H1 (cell line): ENCODE measurements around the gene TNN. TPM values are rescaled to one million over a fixed set of nuclear protein-coding genes. Genes with fewer than 3 reads are reported as not detected.

Experiments used
- CTCF ChIA-PET: fragments of 300-600 bp; sonication (Branson Sonifier 250); formaldehyde crosslinking; loops from one replicate; lab custom pipeline; 2021; ENCODE audit not compliant: partially characterized antibody; lab: Charles Lee
- POLR2A ChIA-PET: fragments of 300-600 bp; sonication (Branson Sonifier 250); formaldehyde crosslinking; loops from one replicate; lab custom pipeline; 2021; ENCODE audit warnings: inconsistent platforms; ENCODE audit not compliant: partially characterized antibody; lab: Charles Lee
- DNase-seq, 2 experiments: peaks; one replicate each; pipeline versions ENCODE4 v3.0.0 to v3.0.0-alpha.2; 2010 to 2022; ENCODE audit warnings: low spot score in 2 of 2, low read depth in 1 of 2, mixed read lengths in 1 of 2
- FAIRE-seq: peaks from 2 replicates; lab custom pipeline; 2011; peaks lifted over from hg19 to GRCh38; lab: Jason Lieb, UNC
- H2AFZ ChIP-seq: 2 replicates; pipeline ENCODE4 v1.8.1; 2012; ENCODE audit warnings: low read length, inconsistent platforms
- H2AK5ac ChIP-seq: 2 replicates; pipeline ENCODE4 v1.6.1; 2013; ENCODE audit warnings: low read depth, low read length
- H2BK120ac ChIP-seq: replicated peaks from 2 replicates; pipeline ENCODE3; 2013; ENCODE audit warnings: low read depth, low read length, inconsistent platforms
- H2BK12ac ChIP-seq: 2 replicates; pipeline ENCODE4 v1.6.1; 2013; ENCODE audit warnings: low read depth, low read length
- H2BK15ac ChIP-seq: 2 replicates; pipeline ENCODE4 v1.6.1; 2013; ENCODE audit warnings: low read length
- H2BK20ac ChIP-seq: 2 replicates; pipeline ENCODE4 v1.6.1; 2013; ENCODE audit warnings: low read length
- H2BK5ac ChIP-seq: 2 replicates; pipeline ENCODE4 v1.6.1; 2013; ENCODE audit warnings: low read depth, low read length
- H3K14ac ChIP-seq: 2 replicates; pipeline ENCODE4 v1.6.1; 2013; ENCODE audit warnings: inconsistent platforms; ENCODE audit not compliant: insufficient read length
- H3K18ac ChIP-seq: 2 replicates; pipeline ENCODE4 v1.6.1; 2013; ENCODE audit warnings: low read length; ENCODE audit errors: extremely low read depth
- H3K23ac ChIP-seq: 2 replicates; pipeline ENCODE4 v1.6.1; 2013; ENCODE audit warnings: inconsistent platforms; ENCODE audit not compliant: insufficient read length
- H3K23me2 ChIP-seq: 2 replicates; pipeline ENCODE4 v1.6.1; 2013; ENCODE audit warnings: low read depth, low read length
- H3K27ac ChIP-seq: 2 replicates; pipeline ENCODE4 v1.6.1; 2011; ENCODE audit warnings: low read depth, low read length, inconsistent platforms
- H3K27me3 ChIP-seq, 4 experiments: replicated peaks in 1 of 4; 1 replicate in 1 of 4; 2 replicates in 3 of 4; pipeline versions ENCODE4 v1.6.1 to v1.8.1; 2011 to 2013; ENCODE audit warnings: low read length in 3 of 4, mild to moderate bottlenecking in 3 of 4, inconsistent platforms in 2 of 4, mixed read lengths in 2 of 4, moderate library complexity in 1 of 4; ENCODE audit not compliant: control insufficient read depth in 3 of 4, insufficient read depth in 3 of 4; ENCODE audit errors: extremely low read depth in 1 of 4
- H3K36me3 ChIP-seq, 4 experiments: 2 replicates each; pipeline versions ENCODE4 v1.6.1 to v1.8.1; 2011 to 2013; ENCODE audit warnings: mild to moderate bottlenecking in 4 of 4, low read length in 3 of 4, moderate library complexity in 2 of 4, control low read depth in 1 of 4, inconsistent platforms in 1 of 4; ENCODE audit not compliant: insufficient read depth in 4 of 4, control insufficient read depth in 2 of 4
- H3K4ac ChIP-seq: replicated peaks from 2 replicates; pipeline ENCODE3; 2013; ENCODE audit warnings: low read length, low read depth, mixed read lengths, inconsistent platforms; ENCODE audit not compliant: insufficient read length
- H3K4me1 ChIP-seq, 4 experiments: replicated peaks in 1 of 4; 1 replicate in 1 of 4; 2 replicates in 3 of 4; pipeline versions ENCODE4 v1.6.1 to v1.8.1; 2011 to 2013; ENCODE audit warnings: low read length in 3 of 4, inconsistent platforms in 2 of 4, mixed read lengths in 1 of 4; ENCODE audit not compliant: insufficient read depth in 4 of 4, control insufficient read depth in 3 of 4
- H3K4me2 ChIP-seq, 2 experiments: 2 replicates each; pipeline versions ENCODE4 v1.6.1 to v1.8.1; 2011 to 2013; ENCODE audit warnings: low read depth in 2 of 2, low read length in 2 of 2, control low read depth in 1 of 2, inconsistent platforms in 1 of 2, mild to moderate bottlenecking in 1 of 2; ENCODE audit not compliant: insufficient read depth in 1 of 2
- H3K4me3 ChIP-seq, 4 experiments: fragments of 200-600, 300-600 bp in 1 of 4; sonication (generic), shearing (Covaris generic), sonication (Bioruptor Twin) in 1 of 4; 2 replicates each; pipeline versions ENCODE4 v1.5.1 to v1.8.1; 2011 to 2016; ENCODE audit warnings: low read length in 4 of 4, low read depth in 3 of 4, control low read depth in 2 of 4, inconsistent platforms in 2 of 4, mild to moderate bottlenecking in 2 of 4, mixed read lengths in 1 of 4, moderate library complexity in 1 of 4; ENCODE audit not compliant: insufficient read depth in 2 of 4; ENCODE audit errors: extremely low read depth in 1 of 4
- H3K56ac ChIP-seq: replicated peaks from 2 replicates; pipeline ENCODE3; 2013; ENCODE audit warnings: low read depth, mild to moderate bottlenecking, mixed read lengths, low read length, inconsistent platforms; ENCODE audit not compliant: insufficient read length
- H3K79me1 ChIP-seq: 2 replicates; pipeline ENCODE4 v1.6.1; 2013; ENCODE audit warnings: low read depth, low read length, control low read depth
- H3K79me2 ChIP-seq, 2 experiments: 2 replicates each; pipeline versions ENCODE4 v1.6.1 to v1.8.1; 2012 to 2013; ENCODE audit warnings: low read length in 2 of 2, mild to moderate bottlenecking in 2 of 2, inconsistent platforms in 1 of 2; ENCODE audit not compliant: insufficient read depth in 2 of 2, control insufficient read depth in 1 of 2
- H3K9ac ChIP-seq, 4 experiments: replicated peaks in 1 of 4; 1 replicate in 1 of 4; 2 replicates in 3 of 4; pipeline versions ENCODE4 v1.6.1 to v1.8.1; 2011 to 2013; ENCODE audit warnings: low read depth in 3 of 4, low read length in 3 of 4, control low read depth in 2 of 4, mild to moderate bottlenecking in 2 of 4, moderate library complexity in 2 of 4, inconsistent platforms in 1 of 4; ENCODE audit errors: extremely low read depth in 1 of 4
- H3K9me3 ChIP-seq, 2 experiments: 2 replicates each; pipeline versions ENCODE4 v1.6.1 to v1.8.1; 2012 to 2013; ENCODE audit warnings: mild to moderate bottlenecking in 2 of 2, moderate library complexity in 2 of 2, control low read depth in 1 of 2, inconsistent platforms in 1 of 2, low read depth in 1 of 2, low read length in 1 of 2, mixed read lengths in 1 of 2; ENCODE audit not compliant: insufficient read depth in 2 of 2
- H4K20me1 ChIP-seq, 2 experiments: replicated peaks in 1 of 2; 2 replicates each; pipeline versions ENCODE3 to v1.8.1; 2011 to 2013; ENCODE audit warnings: inconsistent platforms in 2 of 2, low read length in 2 of 2, mild to moderate bottlenecking in 1 of 2; ENCODE audit not compliant: insufficient read depth in 2 of 2, control insufficient read depth in 1 of 2
- H4K5ac ChIP-seq: 2 replicates; pipeline ENCODE4 v1.6.1; 2013; ENCODE audit warnings: low read length, low read depth, mixed read lengths, inconsistent platforms; ENCODE audit not compliant: insufficient read length
- H4K8ac ChIP-seq: 2 replicates; pipeline ENCODE4 v1.8.0; 2013; ENCODE audit warnings: mild to moderate bottlenecking, moderate library complexity, low read length, inconsistent platforms; ENCODE audit not compliant: insufficient read depth; ENCODE audit errors: extremely low read depth
- H4K91ac ChIP-seq: replicated peaks from 2 replicates; pipeline ENCODE3; 2013; ENCODE audit warnings: low read length, mixed read lengths, inconsistent platforms; ENCODE audit not compliant: insufficient read length
- BACH1 ChIP-seq: IDR thresholded peaks from 2 replicates; pipeline ENCODE4 v1.6.1; 2012; ENCODE audit warnings: low read length, improper control_type of control experiment
- BCL11A ChIP-seq, 2 experiments: IDR thresholded peaks; one replicate each; pipeline ENCODE4 v1.6.1; 2011; ENCODE audit warnings: low read depth in 2 of 2, low read length in 2 of 2, mild to moderate bottlenecking in 2 of 2
- CREB1 ChIP-seq: IDR thresholded peaks from 2 replicates; pipeline ENCODE4 v1.6.1; 2012; ENCODE audit warnings: inconsistent platforms
- JUN ChIP-seq: IDR thresholded peaks from 2 replicates; pipeline ENCODE4 v1.6.1; 2011; ENCODE audit warnings: low read depth, mild to moderate bottlenecking, improper control_type of control experiment, low read length
- NRF1 ChIP-seq: IDR thresholded peaks from 2 replicates; pipeline ENCODE4 v1.6.1; 2011; ENCODE audit warnings: mild to moderate bottlenecking, low read depth, low read length, improper control_type of control experiment
- POLR2A ChIP-seq, 2 experiments: IDR thresholded peaks; 1 replicate in 1 of 2; 2 replicates in 1 of 2; pipeline ENCODE4 v1.6.1; 2011; ENCODE audit warnings: low read depth in 2 of 2, low read length in 2 of 2, mild to moderate bottlenecking in 2 of 2; ENCODE audit errors: control extremely low read depth in 1 of 2
- RNF2 ChIP-seq: fragments of 200-900, 300-1000 bp; sonication (generic); IDR thresholded peaks from 2 replicates; pipeline ENCODE4 v1.7.1; 2016; ENCODE audit warnings: borderline replicate concordance, low read depth, mild to moderate bottlenecking, antibody characterized with exemption, low read length; ENCODE audit not compliant: poor library complexity, severe bottlenecking; ENCODE audit errors: missing control alignments
- SP4 ChIP-seq: IDR thresholded peaks from 2 replicates; pipeline ENCODE4 v1.6.1; 2012; ENCODE audit warnings: low read length, inconsistent platforms
- SUZ12 ChIP-seq: fragments of 200-600 bp; sonication (generic); IDR thresholded peaks from 2 replicates; pipeline ENCODE4 v1.6.1; 2012; ENCODE audit warnings: mild to moderate bottlenecking, inconsistent platforms, low read length, moderate library complexity, mixed read lengths
- TAF7 ChIP-seq: optimal IDR thresholded peaks from 2 replicates; pipeline ENCODE3; 2011; ENCODE audit warnings: low read depth, mild to moderate bottlenecking, inconsistent platforms, low read length, moderate library complexity, borderline replicate concordance
- ZNF274 ChIP-seq: IDR thresholded peaks from 2 replicates; pipeline ENCODE4 v1.7.0; 2012; ENCODE audit warnings: low read length, borderline replicate concordance; ENCODE audit errors: extremely low read depth
- WGBS, 2 experiments: shearing (Covaris generic) in 1 of 2; methylation state at CpG; one replicate each; pipeline versions ENCODE4 v1.1.6 to v1.1.7; 2013 to 2015; ENCODE audit warnings: low lambda C conversion rate in 2 of 2, mixed read lengths in 2 of 2, inconsistent platforms in 1 of 2, low coverage in 1 of 2, missing lambda C conversion rate in 1 of 2; ENCODE audit not compliant: insufficient replicate concordance in 2 of 2, insufficient coverage in 1 of 2, insufficient read length in 1 of 2; ENCODE audit errors: extremely low coverage in 1 of 2, missing lambda C conversion rate in 1 of 2; 5-methylcytosine and 5-hydroxymethylcytosine counted together
- polyA plus RNA-seq, 7 experiments: library from polyadenylated mRNA; depleted of rRNA in 3 of 7; stranded (reverse) in 5 of 7; unstranded in 2 of 7; fragments of >200 nt in 5 of 7; fragments of 200-250 nt in 2 of 7; gene quantifications; 1 replicate in 5 of 7; 2 replicates in 1 of 7; 4 replicates in 1 of 7; pipeline versions ENCODE4 v1.2.1 to v1.2.3, GENCODE V29; 2011 to 2013; ENCODE audit warnings: missing spikeins in 2 of 7, mixed read lengths in 2 of 7
- total RNA-seq: library from RNA; stranded (reverse); fragmentation: NEBNext Ultra II Directional; extraction: Animal tissue kit (Norgen Biotek cat#: 25700); gene quantifications from 2 replicates; pipeline ENCODE4 v1.2.1, GENCODE V29; 2021
- TF ChIP-seq, protein P1 (sequence below): IDR thresholded peaks from 2 replicates; pipeline ENCODE4 v1.6.1; 2012; ENCODE audit warnings: inconsistent platforms

Gene TNN
- total and polyA plus RNA-seq, 2 of the 8 experiments (the other 6 are each of a cell fraction or from before 2014, with no cell fraction given): 0.21 to 0.30 TPM

DNA sequence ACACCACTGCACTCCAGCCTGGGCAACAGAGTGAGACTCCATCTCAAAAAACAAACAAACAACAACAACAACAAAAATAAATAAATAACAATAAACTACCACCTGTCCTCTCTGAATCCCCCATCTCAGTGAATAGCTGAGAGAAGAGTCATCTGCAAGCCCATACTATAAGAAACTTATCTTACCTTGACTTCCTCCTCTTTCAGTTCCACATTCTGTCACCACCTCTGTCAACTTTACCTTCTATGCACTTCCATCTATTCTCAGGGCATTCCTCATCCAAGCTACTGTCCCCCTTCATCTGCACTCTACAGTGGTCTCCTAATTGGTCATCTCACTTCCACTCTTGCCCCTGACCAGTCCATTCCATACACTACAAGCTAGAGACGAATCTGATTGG is 66.9 kb downstream of the TNN start:
- Histone ChIP-seq H3K9me3 (no peaks in the 10 kb centered on the region), H3K23ac (no peak overlapping the region), H3K4me1 (peaks cover 0 to 21% (median 15%) of the 10 kb centered on the region in 4 experiments; a peak in 4 of 7 replicates), H2AK5ac (no peak overlapping the region), H2BK120ac (no peak overlapping the region), H3K4me2 (no peak overlapping the region), H4K8ac (no peak overlapping the region), H2BK5ac (no peak overlapping the region), H3K27me3 (no peaks in the 10 kb centered on the region), H2AFZ (no peak overlapping the region), H2BK12ac (no peak overlapping the region), H3K23me2 (peaks cover 2% of the 10 kb centered on the region), H2BK15ac (no peak overlapping the region), H3K9ac (no peak overlapping the region), H3K79me1 (no peaks in the 10 kb centered on the region), H3K36me3 (no peaks in the 10 kb centered on the region; a peak in 2 of 8 replicates), H3K18ac (no peak overlapping the region), H4K91ac (no peak overlapping the region), H3K14ac (no peak overlapping the region), H3K4ac (no peak overlapping the region), H3K4me3 (no peak overlapping the region), H4K20me1 (no peaks in the 10 kb centered on the region), H3K56ac (no peak overlapping the region), H4K5ac (no peak overlapping the region), H3K27ac (no peak overlapping the region), H2BK20ac (no peak overlapping the region), H3K79me2 (no peaks in the 10 kb centered on the region)
- WGBS, 2 experiments: 91% methylated on average over 1 of the region's 1 CpG; no CpG with 5 or more reads in 1 of the 2 experiments
- TF ChIP-seq ZNF274 (no peak), BCL11A (IDR thresholded peaks at IDR 0.05; ENCODE audit: low read depth in 2 of 2, low read length in 2 of 2) (no peak), SUZ12 (no peak), JUN (no peak), TAF7 (no peak), RNF2 (no peak), NRF1 (no peak), CREB1 (no peak), BACH1 (no peak), SP4 (no peak), POLR2A (IDR thresholded peaks at IDR 0.05; ENCODE audit: control extremely low read depth in 1 of 2, low read depth in 2 of 2, low read length in 2 of 2) (no peak)
- TF ChIP-seq, protein P1, sequence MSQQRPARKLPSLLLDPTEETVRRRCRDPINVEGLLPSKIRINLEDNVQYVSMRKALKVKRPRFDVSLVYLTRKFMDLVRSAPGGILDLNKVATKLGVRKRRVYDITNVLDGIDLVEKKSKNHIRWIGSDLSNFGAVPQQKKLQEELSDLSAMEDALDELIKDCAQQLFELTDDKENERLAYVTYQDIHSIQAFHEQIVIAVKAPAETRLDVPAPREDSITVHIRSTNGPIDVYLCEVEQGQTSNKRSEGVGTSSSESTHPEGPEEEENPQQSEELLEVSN: no peak
- FAIRE-seq (no peak), DNase-seq (no peak)
- ChIA-PET CTCF (interaction anchor here (1.0 to 8.5 kb wide), 6 partner anchors 10 to 182 kb away, joined by 3 to 55 read pairs (median 13); no protein-coding TSS in a partner anchor), POLR2A (no interaction called here)
